A549 (cell line): ENCODE data around the gene SLC20A1.

Experiments
- CTCF ChIP-seq: fragments of >200 bp; sonication (Bioruptor Twin); formaldehyde crosslinking; IDR thresholded peaks from 3 replicates; pipeline ENCODE4 v1.5.1; 2016
- EP300 ChIP-seq, 2 experiments: fragments of >200 bp; sonication (Bioruptor Twin); formaldehyde crosslinking; IDR thresholded peaks; 2 replicates in 1 of 2; 3 replicates in 1 of 2; pipeline ENCODE4 v1.6.1; 2016 to 2017
- GATA3 ChIP-seq: IDR thresholded peaks from 2 replicates; pipeline ENCODE4 v1.6.1; 2012; ENCODE audit warnings: borderline replicate concordance
- JUN ChIP-seq, 2 experiments: fragments of >200 bp; sonication (Bioruptor Twin); formaldehyde crosslinking; IDR thresholded peaks; 2 replicates in 1 of 2; 3 replicates in 1 of 2; pipeline ENCODE4 v1.6.1; 2016 to 2017
- POLR2A ChIP-seq: IDR thresholded peaks from 2 replicates; pipeline ENCODE4 v1.6.1; 2012; ENCODE audit warnings: mild to moderate bottlenecking, low read length
- RCOR1 ChIP-seq: fragments of 150-350 bp; IDR thresholded peaks from 2 replicates; pipeline ENCODE4 v1.6.1; 2014; ENCODE audit warnings: antibody characterized with exemption, low read length, low read depth
- SMC3 ChIP-seq: fragments of >200 bp; sonication (Bioruptor Twin); formaldehyde crosslinking; IDR thresholded peaks from 3 replicates; pipeline ENCODE4 v1.6.1; 2018; ENCODE audit warnings: inconsistent platforms
- USF2 ChIP-seq: fragments of 450-650 bp; IDR thresholded peaks from 2 replicates; pipeline ENCODE4 v1.6.1; 2014; ENCODE audit warnings: antibody characterized with exemption
- ZC3H11A ChIP-seq: fragments of 450-650 bp; IDR thresholded peaks from 2 replicates; pipeline ENCODE4 v1.6.1; 2014; ENCODE audit warnings: antibody characterized with exemption, mild to moderate bottlenecking
- TF ChIP-seq, protein P1 (sequence below): fragments of 200-600 bp; sonication (generic); IDR thresholded peaks from 2 replicates; pipeline ENCODE4 v1.6.1; 2016; ENCODE audit warnings: antibody characterized with exemption, mild to moderate bottlenecking, moderate library complexity

GRCh38 chr2:112623913-112624777, 21.6 kb upstream of the SLC20A1 start:
- TF ChIP-seq, protein P1, sequence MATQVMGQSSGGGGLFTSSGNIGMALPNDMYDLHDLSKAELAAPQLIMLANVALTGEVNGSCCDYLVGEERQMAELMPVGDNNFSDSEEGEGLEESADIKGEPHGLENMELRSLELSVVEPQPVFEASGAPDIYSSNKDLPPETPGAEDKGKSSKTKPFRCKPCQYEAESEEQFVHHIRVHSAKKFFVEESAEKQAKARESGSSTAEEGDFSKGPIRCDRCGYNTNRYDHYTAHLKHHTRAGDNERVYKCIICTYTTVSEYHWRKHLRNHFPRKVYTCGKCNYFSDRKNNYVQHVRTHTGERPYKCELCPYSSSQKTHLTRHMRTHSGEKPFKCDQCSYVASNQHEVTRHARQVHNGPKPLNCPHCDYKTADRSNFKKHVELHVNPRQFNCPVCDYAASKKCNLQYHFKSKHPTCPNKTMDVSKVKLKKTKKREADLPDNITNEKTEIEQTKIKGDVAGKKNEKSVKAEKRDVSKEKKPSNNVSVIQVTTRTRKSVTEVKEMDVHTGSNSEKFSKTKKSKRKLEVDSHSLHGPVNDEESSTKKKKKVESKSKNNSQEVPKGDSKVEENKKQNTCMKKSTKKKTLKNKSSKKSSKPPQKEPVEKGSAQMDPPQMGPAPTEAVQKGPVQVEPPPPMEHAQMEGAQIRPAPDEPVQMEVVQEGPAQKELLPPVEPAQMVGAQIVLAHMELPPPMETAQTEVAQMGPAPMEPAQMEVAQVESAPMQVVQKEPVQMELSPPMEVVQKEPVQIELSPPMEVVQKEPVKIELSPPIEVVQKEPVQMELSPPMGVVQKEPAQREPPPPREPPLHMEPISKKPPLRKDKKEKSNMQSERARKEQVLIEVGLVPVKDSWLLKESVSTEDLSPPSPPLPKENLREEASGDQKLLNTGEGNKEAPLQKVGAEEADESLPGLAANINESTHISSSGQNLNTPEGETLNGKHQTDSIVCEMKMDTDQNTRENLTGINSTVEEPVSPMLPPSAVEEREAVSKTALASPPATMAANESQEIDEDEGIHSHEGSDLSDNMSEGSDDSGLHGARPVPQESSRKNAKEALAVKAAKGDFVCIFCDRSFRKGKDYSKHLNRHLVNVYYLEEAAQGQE = no peak
- TF ChIP-seq ZC3H11A (no peak), SMC3 (no peak), CTCF (no peak), RCOR1 (no peak), EP300 (IDR thresholded peaks at IDR 0.05) (no peak), JUN (IDR thresholded peaks at IDR 0.05) (no peak), POLR2A (no peak), GATA3 (no peak), USF2 (no peak)
